CD4-positive, alpha-beta T cell (primary cell): ENCODE results near the gene RNU7-1. TPM values are rescaled to one million over a fixed set of nuclear protein-coding genes. Genes with fewer than 3 reads are reported as not detected.
A peak's percentile ranks its signal among the peaks of the same experiment; 100 is the strongest.

Experiments used
- ATAC-seq: fragments of 200-7000 bp; cut with Tn5 transposase; one replicate; pipeline ENCODE4 v1.10.0; 2022; ENCODE audit warnings: mild to moderate bottlenecking; ENCODE audit not compliant: poor library complexity
- CTCF ChIA-PET: fragments of 350-600 bp; sonication (Branson Sonifier 250); formaldehyde crosslinking; loops from one replicate; lab custom pipeline; 2021; ENCODE audit warnings: antibody characterized with exemption, inconsistent platforms; lab: Charles Lee
- POLR2A ChIA-PET: fragments of 350-600 bp; sonication (Branson Sonifier 250); formaldehyde crosslinking; loops from one replicate; lab custom pipeline; 2021; ENCODE audit warnings: antibody characterized with exemption, inconsistent platforms; lab: Charles Lee
- DNase-seq, 14 experiments: peaks; one replicate each; pipeline ENCODE4 v3.0.0-alpha.2; 2013 to 2020; ENCODE audit warnings: mixed read lengths in 2 of 14
- H3K27ac ChIP-seq, 2 donors: one replicate each; pipeline versions ENCODE4 v1.5.1 to v1.7.0; 2013; ENCODE audit warnings: low read length in 2 of 2, low read depth in 1 of 2, mild to moderate bottlenecking in 1 of 2
- H3K27me3 ChIP-seq, 2 experiments: 1 replicate in 1 of 2; 2 replicates in 1 of 2; pipeline versions ENCODE4 v1.6.1 to v1.7.0; 2013; ENCODE audit warnings: low read length in 2 of 2, control low read depth in 1 of 2, mild to moderate bottlenecking in 1 of 2, moderate library complexity in 1 of 2; ENCODE audit not compliant: insufficient read depth in 2 of 2, control insufficient read depth in 1 of 2
- H3K36me3 ChIP-seq: one replicate; pipeline ENCODE4 v1.6.1; 2013; ENCODE audit warnings: low read length, control low read depth; ENCODE audit not compliant: insufficient read depth
- H3K4me1 ChIP-seq: one replicate; pipeline ENCODE4 v1.6.1; 2013; ENCODE audit warnings: low read length, control low read depth; ENCODE audit not compliant: insufficient read depth
- H3K4me3 ChIP-seq: one replicate; pipeline ENCODE4 v1.5.1; 2013; ENCODE audit warnings: mild to moderate bottlenecking, low read length, moderate library complexity
- H3K9me3 ChIP-seq, 2 experiments: 1 replicate in 1 of 2; 2 replicates in 1 of 2; pipeline versions ENCODE4 v1.6.1 to v1.7.0; 2013; ENCODE audit warnings: low read length in 2 of 2, mild to moderate bottlenecking in 2 of 2, control low read depth in 1 of 2, moderate library complexity in 1 of 2; ENCODE audit not compliant: control insufficient read depth in 1 of 2, insufficient read depth in 1 of 2
- H3K27ac Mint-ChIP-seq: one replicate; pipeline ENCODE4 v1.8.0; 2020; ENCODE audit warnings: mixed read lengths
- H3K27me3 Mint-ChIP-seq: one replicate; pipeline ENCODE4 v1.8.0; 2021; ENCODE audit warnings: mixed read lengths
- H3K36me3 Mint-ChIP-seq: one replicate; pipeline ENCODE4 v1.8.0; 2021; ENCODE audit warnings: low read depth, mixed read lengths
- H3K4me1 Mint-ChIP-seq: one replicate; pipeline ENCODE4 v1.8.0; 2021; ENCODE audit warnings: low read depth, mixed read lengths
- H3K4me3 Mint-ChIP-seq: one replicate; pipeline ENCODE4 v1.8.0; 2020; ENCODE audit warnings: mild to moderate bottlenecking, mixed read lengths
- H3K9me3 Mint-ChIP-seq: one replicate; pipeline ENCODE4 v1.8.0; 2020; ENCODE audit warnings: mixed read lengths
- intact Hi-C, 2 experiments: fragments of 100-400 bp; cut with DNase I in 1 of 2; cut with micrococcal nuclease in 1 of 2; formaldehyde crosslinking; loops; one replicate each; pipeline versions ENCODE4 v1.15.1 to v1.9.0; 2023 to 2025; cut with DNase I, micrococcal nuclease
- total RNA-seq, 174 experiments: library from RNA in 2 of 174; stranded (reverse) in 2 of 174; gene quantifications; one replicate each; pipeline ENCODE4 v1.2.3 and lab custom pipeline; 2021 to 2026
- TF ChIP-seq, protein P1 (sequence below): fragments of 200-600 bp; IDR thresholded peaks from one replicate; pipeline ENCODE4 v1.8.0; 2022; ENCODE audit warnings: antibody characterized with exemption, mild to moderate bottlenecking

The RNU7-1 gene
- total RNA-seq, 2 experiments from 2014 or later: not detected

- no peaks in the 10 kb centered on the region for H3K9me3 Mint-ChIP-seq
- Histone ChIP-seq H3K4me3 (peak overlapping the region; percentile 50), H3K9me3 (no peaks in the 10 kb centered on the region), H3K4me1 (peaks cover 100% of the 10 kb centered on the region), H3K36me3 (peaks cover 65% of the 10 kb centered on the region), H3K27ac (peak overlapping the region; percentile 90 to 96), H3K27me3 (no peaks in the 10 kb centered on the region)
- intact Hi-C loops: no loop called here
- CTCF ChIA-PET: interaction anchor here (1.0 to 13.3 kb wide), 4 partner anchors 10 to 86 kb away, joined by 3 to 324 read pairs (median 12); partner anchors contain the start of genes C12orf57, PTPN6 and RNU7-1
- DNase-seq: peak in 2 of 14 experiments; percentile 32 to 36
- peaks cover 90% of the 10 kb centered on the region for H3K4me1 Mint-ChIP-seq
- H3K27me3 Mint-ChIP-seq: no peaks in the 10 kb centered on the region
- H3K36me3 Mint-ChIP-seq: peaks cover 88% of the 10 kb centered on the region
- ATAC-seq: no peak
- POLR2A ChIA-PET: interaction anchor here (0.7 to 16.4 kb wide), 15 partner anchors 10 to 507 kb away, joined by 3 to 963 read pairs (median 6); partner anchors contain the start of genes C12orf57, C1RL, COPS7A and EMG1
- peak overlapping the region; percentile 92 for H3K4me3 Mint-ChIP-seq
- H3K27ac Mint-ChIP-seq: peak overlapping the region; percentile 97
- TF ChIP-seq, protein P1, sequence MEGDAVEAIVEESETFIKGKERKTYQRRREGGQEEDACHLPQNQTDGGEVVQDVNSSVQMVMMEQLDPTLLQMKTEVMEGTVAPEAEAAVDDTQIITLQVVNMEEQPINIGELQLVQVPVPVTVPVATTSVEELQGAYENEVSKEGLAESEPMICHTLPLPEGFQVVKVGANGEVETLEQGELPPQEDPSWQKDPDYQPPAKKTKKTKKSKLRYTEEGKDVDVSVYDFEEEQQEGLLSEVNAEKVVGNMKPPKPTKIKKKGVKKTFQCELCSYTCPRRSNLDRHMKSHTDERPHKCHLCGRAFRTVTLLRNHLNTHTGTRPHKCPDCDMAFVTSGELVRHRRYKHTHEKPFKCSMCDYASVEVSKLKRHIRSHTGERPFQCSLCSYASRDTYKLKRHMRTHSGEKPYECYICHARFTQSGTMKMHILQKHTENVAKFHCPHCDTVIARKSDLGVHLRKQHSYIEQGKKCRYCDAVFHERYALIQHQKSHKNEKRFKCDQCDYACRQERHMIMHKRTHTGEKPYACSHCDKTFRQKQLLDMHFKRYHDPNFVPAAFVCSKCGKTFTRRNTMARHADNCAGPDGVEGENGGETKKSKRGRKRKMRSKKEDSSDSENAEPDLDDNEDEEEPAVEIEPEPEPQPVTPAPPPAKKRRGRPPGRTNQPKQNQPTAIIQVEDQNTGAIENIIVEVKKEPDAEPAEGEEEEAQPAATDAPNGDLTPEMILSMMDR: no peak
Measured at GRCh38 chr12:6957741-6958608, 14.4 kb downstream of the RNU7-1 start.

DNA sequence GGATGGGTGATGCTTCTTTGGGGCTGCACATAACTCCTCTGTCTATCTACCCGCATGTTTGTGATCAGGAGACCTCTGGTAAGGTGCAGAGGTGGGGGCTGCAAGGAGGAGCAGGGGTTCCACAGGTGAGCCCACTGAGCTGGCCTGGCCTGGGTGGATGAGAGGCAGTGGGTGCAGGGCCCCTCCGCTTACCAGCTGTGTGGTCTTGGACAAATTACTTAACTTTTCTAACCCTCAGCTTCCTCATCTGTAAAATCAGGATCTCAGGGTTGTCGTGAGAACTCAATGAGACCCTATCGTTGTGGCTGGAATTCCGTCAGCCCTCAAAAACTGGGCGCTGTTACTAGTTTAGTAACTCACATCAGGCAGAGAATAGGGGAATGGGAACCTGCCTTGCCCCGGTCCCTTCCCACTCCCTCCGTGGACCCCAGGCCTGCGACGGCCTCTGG lies 15.0 kb downstream of the RNU7-1 start:
- H3K9me3 Mint-ChIP-seq: no peaks in the 10 kb centered on the region

More for the DNA sequence above, 15.0 kb downstream of the RNU7-1 start:
- CTCF ChIA-PET: interaction anchor here (1.0 to 13.3 kb wide), 5 partner anchors 11 to 151 kb away, joined by 3 to 324 read pairs (median 4); partner anchors contain the start of genes C12orf57, C1RL, PTPN6 and RNU7-1
- H3K4me1 Mint-ChIP-seq: peaks cover 85% of the 10 kb centered on the region
- ATAC-seq (no peak), DNase-seq (no peak)
- peaks cover 59% of the 10 kb centered on the region for H3K36me3 ChIP-seq
- no peaks in the 10 kb centered on the region for H3K27me3 Mint-ChIP-seq
- intact Hi-C loops: no loop called here
- H3K9me3 ChIP-seq: no peaks in the 10 kb centered on the region
- no peaks in the 10 kb centered on the region for H3K27me3 ChIP-seq
- peak overlapping the region; percentile 97 for H3K27ac Mint-ChIP-seq
- H3K4me1 ChIP-seq: peaks cover 98% of the 10 kb centered on the region
- H3K36me3 Mint-ChIP-seq: peaks cover 81% of the 10 kb centered on the region
- H3K4me3 Mint-ChIP-seq: peak overlapping the region; percentile 92
- H3K4me3 ChIP-seq: peak overlapping the region; percentile 50
- peak overlapping the region; percentile 90 to 96 for H3K27ac ChIP-seq
- POLR2A ChIA-PET: interaction anchor here (0.7 to 16.4 kb wide), 16 partner anchors 10 to 507 kb away, joined by 3 to 963 read pairs (median 6); partner anchors contain the start of genes C12orf57, C1RL, COPS7A and EMG1
- TF ChIP-seq, protein P1: no peak
